GM12878 (cell line): Measurements from ENCODE around the gene LETM1. TPM values are rescaled to one million over a fixed set of nuclear protein-coding genes. Genes with fewer than 3 reads are reported as not detected.

Source experiments
- ATAC-seq: fragments of 200-7000 bp; cut with Tn5 transposase; 3 replicates; pipeline ENCODE4 v1.9.1; 2020; ENCODE audit warnings: mild to moderate bottlenecking, moderate library complexity
- BruUV-seq: library from RNA; stranded (reverse); fragments of 400-500 nt; replicated peaks from 2 replicates; lab custom pipeline; 2021; lab: Mats Ljungman, UMichigan
- CTCF ChIA-PET: fragments of 300-600 bp; sonication (Branson Sonifier 250); formaldehyde crosslinking; extraction: SDS; loops from one replicate; lab custom pipeline; 2021; ENCODE audit warnings: inconsistent platforms; lab: Yijun Ruan, JAX
- POLR2A ChIA-PET: fragments of 350-600 bp; formaldehyde crosslinking; extraction: SDS; loops from one replicate; lab custom pipeline; 2021; ENCODE audit warnings: inconsistent platforms; lab: Charles Lee
- RAD21 ChIA-PET: fragments of 300-600 bp; sonication (Branson Sonifier 250); formaldehyde crosslinking; loops from one replicate; lab custom pipeline; 2023; ENCODE audit warnings: antibody characterized with exemption; ENCODE audit not compliant: unreplicated experiment; lab: Charles Lee
- SMC1A ChIA-PET: fragments of 300-600 bp; sonication (Branson Sonifier 250); formaldehyde crosslinking; loops from one replicate; lab custom pipeline; 2023; ENCODE audit not compliant: unreplicated experiment, uncharacterized antibody; lab: Charles Lee
- DNase-seq: peaks from one replicate; pipeline ENCODE4 v3.0.0-alpha.2; 2011; ENCODE audit warnings: low read depth, low spot score
- FAIRE-seq: peaks from 3 replicates; lab custom pipeline; 2011; peaks lifted over from hg19 to GRCh38; lab: Jason Lieb, UNC
- H2AFZ ChIP-seq: 2 replicates; pipeline ENCODE4 v1.6.0; 2011; ENCODE audit warnings: low read depth, low read length, control low read depth; ENCODE audit not compliant: control insufficient read depth
- H3K27ac ChIP-seq: 2 replicates; pipeline ENCODE4 v1.5.1; 2011; ENCODE audit warnings: control low read depth; ENCODE audit not compliant: control insufficient read depth, insufficient read depth
- H3K27me3 ChIP-seq, 2 experiments: replicated peaks in 1 of 2; 2 replicates each; pipeline versions ENCODE4 v1.6.0 to v1.6.1; 2011; ENCODE audit warnings: low read length in 1 of 2; ENCODE audit not compliant: control insufficient read depth in 2 of 2, insufficient read depth in 2 of 2
- H3K36me3 ChIP-seq, 2 experiments: 2 replicates each; pipeline ENCODE4 v1.5.1; 2011; ENCODE audit warnings: low read length in 1 of 2; ENCODE audit not compliant: control insufficient read depth in 2 of 2, insufficient read depth in 2 of 2
- H3K4me1 ChIP-seq: 2 replicates; pipeline ENCODE4 v1.6.1; 2011; ENCODE audit warnings: mild to moderate bottlenecking, low read length, moderate library complexity, mixed read lengths; ENCODE audit not compliant: control insufficient read depth, insufficient read depth
- H3K4me2 ChIP-seq: 2 replicates; pipeline ENCODE4 v1.6.0; 2011; ENCODE audit warnings: control low read depth; ENCODE audit not compliant: control insufficient read depth, insufficient read depth
- H3K4me3 ChIP-seq: fragments of 200-600 bp; sonication (generic); 2 replicates; pipeline ENCODE4 v1.5.1; 2016
- H3K79me2 ChIP-seq: 2 replicates; pipeline ENCODE4 v1.6.0; 2011; ENCODE audit warnings: low read length; ENCODE audit not compliant: control insufficient read depth, insufficient read depth
- H3K9ac ChIP-seq: 2 replicates; pipeline ENCODE4 v1.8.0; 2011; ENCODE audit warnings: low read length, control low read depth, mixed read lengths; ENCODE audit not compliant: control insufficient read depth, insufficient read depth
- H3K9me3 ChIP-seq: replicated peaks from 3 replicates; pipeline ENCODE4 v1.5.1; 2011; ENCODE audit warnings: mild to moderate bottlenecking, low read length; ENCODE audit not compliant: control insufficient read depth, insufficient read depth
- H4K20me1 ChIP-seq: 2 replicates; pipeline ENCODE4 v1.6.0; 2011; ENCODE audit not compliant: control insufficient read depth, insufficient read depth
- CEBPZ ChIP-seq: fragments of 150-350 bp; IDR thresholded peaks from 2 replicates; pipeline ENCODE4 v1.6.1; 2016; ENCODE audit warnings: low read depth, low read length
- EGR1 ChIP-seq, 2 experiments: IDR thresholded peaks; 1 replicate in 1 of 2; 2 replicates in 1 of 2; pipeline ENCODE4 v1.6.1; 2011 to 2012; ENCODE audit warnings: low read depth in 2 of 2, low read length in 2 of 2, borderline replicate concordance in 1 of 2, mild to moderate bottlenecking in 1 of 2, moderate library complexity in 1 of 2
- IKZF1 ChIP-seq: fragments of 450-650 bp; conservative IDR thresholded peaks from 2 replicates; pipeline ENCODE4 v1.6.1; 2017; ENCODE audit warnings: antibody characterized with exemption, mild to moderate bottlenecking
- IRF5 ChIP-seq: fragments of 450-650 bp; IDR thresholded peaks from 2 replicates; pipeline ENCODE4 v1.6.1; 2017; ENCODE audit warnings: borderline replicate concordance
- LARP7 ChIP-seq: fragments of 450-650 bp; IDR thresholded peaks from 2 replicates; pipeline ENCODE4 v1.6.1; 2017; ENCODE audit warnings: mild to moderate bottlenecking
- NKRF ChIP-seq: fragments of 450-650 bp; conservative IDR thresholded peaks from 2 replicates; pipeline ENCODE4 v1.6.1; 2017; ENCODE audit warnings: mild to moderate bottlenecking, moderate library complexity
- RB1 ChIP-seq: fragments of 450-650 bp; formaldehyde crosslinking; IDR thresholded peaks from 2 replicates; pipeline ENCODE4 v1.6.1; 2017; ENCODE audit warnings: mild to moderate bottlenecking, borderline replicate concordance
- SIX5 ChIP-seq: IDR thresholded peaks from 2 replicates; pipeline ENCODE4 v1.6.1; 2011; ENCODE audit warnings: mild to moderate bottlenecking, low read depth, low read length, moderate library complexity; ENCODE audit not compliant: severe bottlenecking
- SKIL ChIP-seq: fragments of 450-650 bp; IDR thresholded peaks from 2 replicates; pipeline ENCODE4 v1.6.1; 2017; ENCODE audit warnings: mild to moderate bottlenecking, low read depth, inconsistent platforms; ENCODE audit not compliant: poor library complexity, severe bottlenecking
- TCF3 ChIP-seq: IDR thresholded peaks from 2 replicates; pipeline ENCODE4 v1.6.1; 2012; ENCODE audit warnings: low read depth, mild to moderate bottlenecking, low read length, borderline replicate concordance; ENCODE audit not compliant: insufficient read depth
- ZNF217 ChIP-seq: fragments of 450-650 bp; IDR thresholded peaks from 2 replicates; pipeline ENCODE4 v1.6.1; 2017; ENCODE audit warnings: antibody characterized with exemption, mild to moderate bottlenecking
- WGBS: methylation state at CpG from one replicate; pipeline ENCODE4 v1.1.6; 2016; ENCODE audit warnings: low lambda C conversion rate; ENCODE audit not compliant: insufficient replicate concordance, insufficient coverage; ENCODE audit errors: missing lambda C conversion rate; 5-methylcytosine and 5-hydroxymethylcytosine counted together
- in situ Hi-C: fragments of 300-500 bp; cut with MboI; formaldehyde crosslinking; loops from 9 replicates; pipeline ENCODE4 v1.14.3; 2018; ENCODE audit warnings: mixed read lengths
- intact Hi-C: fragments of 100-400 bp; cut with micrococcal nuclease; formaldehyde crosslinking; loops from one replicate; pipeline ENCODE4 v1.14.2; 2022; ENCODE audit not compliant: unreplicated experiment
- polyA plus RNA-seq, 11 experiments: library from polyadenylated mRNA; depleted of rRNA in 4 of 11; unstranded in 6 of 11; stranded (reverse) in 5 of 11; fragments of >200 nt; fragmentation: Nextera tagmentation in 4 of 11; fragmentation: Illumina TruSeq in 1 of 11; extraction: Ambion mirVana in 4 of 11; extraction: Trizol in 1 of 11; gene quantifications; 1 replicate in 1 of 11; 2 replicates in 10 of 11; pipeline versions ENCODE4 v1.2.1 to v1.2.3, GENCODE V29; 2011 to 2016; ENCODE audit warnings: inconsistent platforms in 2 of 11, missing spikeins in 2 of 11, low read depth in 1 of 11
- total RNA-seq, 4 experiments: library from RNA; depleted of rRNA in 3 of 4; stranded (reverse); fragments of >200 nt in 3 of 4; fragmentation: Illumina TruSeq in 1 of 4; extraction: Trizol in 1 of 4; gene quantifications; 2 replicates each; pipeline versions ENCODE4 v1.2.1 to v1.2.3, GENCODE V29; 2013 to 2021

LETM1 gene
- total and polyA plus RNA-seq, 10 of the 15 experiments (the other 5 are each of a cell fraction or from before 2014, with no cell fraction given): 2.6 to 65.2 (median 30.2) TPM

- TF ChIP-seq SKIL: no peak
- TF ChIP-seq NKRF: no peak
- TF ChIP-seq RB1: no peak
- TF ChIP-seq, all 136 proteins: peak for 0
These were observed 54.5 kb downstream of the LETM1 start (continued) for GRCh38 chr4:1801286-1801958.

- no peak overlapping the region for H3K4me3 ChIP-seq
- 8% methylated on average over 10 of the region's 10 CpGs for WGBS
- no peak overlapping the region for H3K9ac ChIP-seq
- no peaks in the 10 kb centered on the region for H3K4me1 ChIP-seq
- H3K9me3 ChIP-seq: no peaks in the 10 kb centered on the region
- H3K4me2 ChIP-seq: no peak overlapping the region
- FAIRE-seq (no peak), DNase-seq (no peak), ATAC-seq (no peak)
- H3K36me3 ChIP-seq: no peaks in the 10 kb centered on the region
- no peaks in the 10 kb centered on the region for H3K79me2 ChIP-seq
- ChIA-PET CTCF (interaction anchor here (0.6 kb wide), 1 partner anchor 19 kb away, joined by 3 read pairs; no protein-coding TSS in a partner anchor), SMC1A (no interaction called here), POLR2A (no interaction called here), RAD21 (no interaction called here)
- in situ Hi-C loops: no loop called here
- no TSS peak for BruUV-seq
- no peak overlapping the region for H3K27ac ChIP-seq
- no peak overlapping the region for H2AFZ ChIP-seq
- intact Hi-C loops: no loop called here
- H4K20me1 ChIP-seq: no peaks in the 10 kb centered on the region
- H3K27me3 ChIP-seq: peaks cover 0 to 5% of the 10 kb centered on the region in 2 experiments; a peak in 2 of 4 replicates
- TF ChIP-seq CEBPZ (no peak), LARP7 (no peak), SIX5 (no peak), EGR1 (IDR thresholded peaks at IDR 0.05; ENCODE audit: borderline replicate concordance in 1 of 2, low read depth in 2 of 2, low read length in 2 of 2) (no peak), IRF5 (no peak), IKZF1 (no peak), TCF3 (no peak), ZNF217 (no peak)
These were observed 55.2 kb downstream of the LETM1 start for GRCh38 chr4:1800805-1801204.
